Esophagus muscularis mucosa (tissue), 3 donors: ENCODE results near the gene POLDIP3.

ENCODE experiments used
- POLR2A ChIP-seq: fragments of 450-650 bp; IDR thresholded peaks from one replicate; pipeline ENCODE4 v1.6.1; 2017; ENCODE audit warnings: antibody characterized with exemption, moderate library complexity, mild to moderate bottlenecking, low read depth
- TF ChIP-seq, protein P1 (sequence below), 3 experiments: fragments of 200-600 bp in 2 of 3; fragments of 450-650 bp in 1 of 3; sonication (generic) in 2 of 3; IDR thresholded peaks; one replicate each; pipeline ENCODE4 v1.5.1; 2017 to 2019; ENCODE audit warnings: antibody characterized with exemption in 3 of 3, mild to moderate bottlenecking in 2 of 3, moderate library complexity in 1 of 3

DNA sequence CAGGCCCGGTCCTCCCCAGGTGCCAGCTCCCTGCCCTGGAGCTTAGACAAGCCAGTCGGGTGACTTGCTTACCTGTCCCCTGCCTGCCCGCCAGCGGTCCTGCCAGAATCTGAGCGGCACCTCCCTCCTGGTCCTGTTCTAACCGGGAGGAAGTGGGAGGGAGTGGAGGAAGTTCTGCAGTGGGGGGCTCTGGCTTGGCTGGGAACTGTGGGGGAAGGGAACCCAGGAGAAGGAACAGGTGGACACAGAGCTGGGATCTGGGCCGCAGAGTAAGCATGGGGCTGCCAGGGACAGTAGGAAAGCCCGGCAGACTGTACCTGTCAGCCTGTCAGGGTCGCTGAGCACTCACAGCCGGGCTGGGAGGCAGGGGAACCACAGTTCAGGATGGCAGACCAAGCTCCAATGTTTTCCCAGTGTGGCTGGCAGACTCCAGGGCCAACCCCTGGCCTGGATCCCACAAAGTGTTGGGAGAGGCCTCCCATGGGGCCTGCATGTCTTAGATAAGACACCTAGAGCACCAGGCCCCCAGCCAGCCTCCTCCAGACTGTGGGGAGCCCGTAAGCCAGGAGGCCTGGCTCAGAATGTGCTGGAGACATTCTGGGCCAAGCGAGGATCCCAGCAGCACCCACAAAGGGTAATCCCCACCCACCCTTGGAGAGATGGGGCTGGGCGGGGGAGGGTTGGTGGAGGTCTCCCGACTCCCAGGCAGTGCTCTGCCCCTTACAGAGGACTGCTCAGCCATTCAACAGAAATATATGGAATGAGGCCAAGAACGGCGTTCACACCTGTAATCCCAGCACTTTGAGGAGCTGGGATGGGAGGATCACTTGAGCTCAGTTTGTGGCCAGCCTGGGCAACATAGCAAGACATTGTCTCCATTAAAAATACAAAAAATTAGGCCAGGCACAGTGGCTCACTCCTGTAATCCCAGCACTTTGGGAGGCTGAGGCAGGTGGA lies 32.2 kb upstream of the POLDIP3 start:
- TF ChIP-seq POLR2A = no peak
- TF ChIP-seq, protein P1, sequence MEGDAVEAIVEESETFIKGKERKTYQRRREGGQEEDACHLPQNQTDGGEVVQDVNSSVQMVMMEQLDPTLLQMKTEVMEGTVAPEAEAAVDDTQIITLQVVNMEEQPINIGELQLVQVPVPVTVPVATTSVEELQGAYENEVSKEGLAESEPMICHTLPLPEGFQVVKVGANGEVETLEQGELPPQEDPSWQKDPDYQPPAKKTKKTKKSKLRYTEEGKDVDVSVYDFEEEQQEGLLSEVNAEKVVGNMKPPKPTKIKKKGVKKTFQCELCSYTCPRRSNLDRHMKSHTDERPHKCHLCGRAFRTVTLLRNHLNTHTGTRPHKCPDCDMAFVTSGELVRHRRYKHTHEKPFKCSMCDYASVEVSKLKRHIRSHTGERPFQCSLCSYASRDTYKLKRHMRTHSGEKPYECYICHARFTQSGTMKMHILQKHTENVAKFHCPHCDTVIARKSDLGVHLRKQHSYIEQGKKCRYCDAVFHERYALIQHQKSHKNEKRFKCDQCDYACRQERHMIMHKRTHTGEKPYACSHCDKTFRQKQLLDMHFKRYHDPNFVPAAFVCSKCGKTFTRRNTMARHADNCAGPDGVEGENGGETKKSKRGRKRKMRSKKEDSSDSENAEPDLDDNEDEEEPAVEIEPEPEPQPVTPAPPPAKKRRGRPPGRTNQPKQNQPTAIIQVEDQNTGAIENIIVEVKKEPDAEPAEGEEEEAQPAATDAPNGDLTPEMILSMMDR (IDR thresholded peaks at IDR 0.05) = no peak
